SK-N-SH (cell line): ENCODE measurements around the gene POU2AF2.

Experiments
- CHD2 ChIP-seq: fragments of 150-350 bp; IDR thresholded peaks from 2 replicates; pipeline ENCODE4 v1.6.1; 2018; ENCODE audit warnings: low read length; ENCODE audit not compliant: partially characterized antibody
- CTCF ChIP-seq: fragments of 200-600 bp; sonication (generic); IDR thresholded peaks from 2 replicates; pipeline ENCODE4 v1.6.1; 2017; ENCODE audit warnings: antibody characterized with exemption, mild to moderate bottlenecking, moderate library complexity

GRCh38 chr11:111229604-111230003, 15.9 kb upstream of the POU2AF2 start:
- no peak for TF ChIP-seq CTCF
- TF ChIP-seq CHD2: no peak
